ENCODE results near the gene NRP1. TPM values are rescaled to one million over a fixed set of nuclear protein-coding genes. Genes with fewer than 3 reads are reported as not detected.

Gene NRP1
- polyA plus RNA-seq, 3 donors from 2014 or later = 0.15 to 1.2 (median 0.65) TPM

GRCh38 chr10:33129141-33129995 lies 205.1 kb downstream of the NRP1 start:
- H3K4me1 Mint-ChIP-seq = peaks cover 41 to 58% of the 10 kb centered on the region in 2 donors
- DNase-seq = no peak
- peaks cover 0 to 5% (median 4%) of the 10 kb centered on the region in 3 donors for H3K27me3 Mint-ChIP-seq (ENCODE audit: low read depth in 3 of 3)
- H3K9me3 Mint-ChIP-seq = no peaks in the 10 kb centered on the region
- H3K27ac Mint-ChIP-seq = peak overlapping the region in 5 of 6 donors; percentile 38 to 84 (median 74)
- no peak overlapping the region for H3K4me3 Mint-ChIP-seq
- no peaks in the 10 kb centered on the region for H3K36me3 Mint-ChIP-seq

- H3K9me3 Mint-ChIP-seq = no peaks in the 10 kb centered on the region
- peaks cover 0 to 3% (median 0%) of the 10 kb centered on the region in 3 donors for H3K36me3 Mint-ChIP-seq
- H3K4me3 Mint-ChIP-seq = peak overlapping the region in 1 of 5 donors; percentile 25
- peaks cover 0 to 6% (median 4%) of the 10 kb centered on the region in 3 donors for H3K27me3 Mint-ChIP-seq (ENCODE audit: low read depth in 3 of 3)
- DNase-seq = no peak
- peaks cover 40 to 54% of the 10 kb centered on the region in 2 donors for H3K4me1 Mint-ChIP-seq
- peak overlapping the region in 5 of 6 donors; percentile 88 to 96 (median 94) for H3K27ac Mint-ChIP-seq
Observed at GRCh38 chr10:33127622-33128021, 206.8 kb downstream of the NRP1 start.
